GM10248 (cell line): Measurements from ENCODE around the gene HES1.

Source experiments
- CTCF ChIA-PET: fragments of 300-600 bp; sonication (Branson Sonifier 250); formaldehyde crosslinking; extraction: SDS; loops from one replicate; lab custom pipeline; 2021; ENCODE audit warnings: antibody characterized with exemption; lab: Yijun Ruan, JAX
- POLR2A ChIA-PET: fragments of 350-650 bp; sonication (Branson Sonifier 250); formaldehyde crosslinking; extraction: SDS; loops from one replicate; lab custom pipeline; 2020; ENCODE audit warnings: antibody characterized with exemption; lab: Yijun Ruan, JAX
- DNase-seq: peaks from one replicate; pipeline ENCODE4 v3.0.0; 2012; ENCODE audit errors: extremely low spot score
- CTCF ChIP-seq: IDR thresholded peaks from 2 replicates; pipeline ENCODE4 v1.5.1; 2012; ENCODE audit warnings: mild to moderate bottlenecking, low read depth; ENCODE audit errors: extremely low read depth, missing control alignments, control extremely low read depth

HES1 gene

GRCh38 chr3:194109192-194109863 lies 26.6 kb upstream of the HES1 start:
- ChIA-PET POLR2A (interaction anchor here (0.6 kb wide), 1 partner anchor 217 kb away, joined by 4 read pairs; no protein-coding TSS in a partner anchor), CTCF (interaction anchor here (1.0 to 1.5 kb wide), 3 partner anchors 8 to 296 kb away, joined by 3 to 4 read pairs (median 3); no protein-coding TSS in a partner anchor)
- DNase-seq, result no peak
- no peak for TF ChIP-seq CTCF

GRCh38 chr3:194110483-194110882 lies 25.5 kb upstream of the HES1 start:
- ChIA-PET CTCF (interaction anchor here (2.0 to 2.4 kb wide), 2 partner anchors 10 to 20 kb away, joined by 5 to 6 read pairs; no protein-coding TSS in a partner anchor), POLR2A (no interaction called here)
- no peak for TF ChIP-seq CTCF
- no peak for DNase-seq

- DNase-seq, result no peak
- TF ChIP-seq CTCF, result no peak
- ChIA-PET CTCF (interaction anchor here (0.7 to 2.4 kb wide), 5 partner anchors 8 to 205 kb away, joined by 3 to 6 read pairs (median 5); no protein-coding TSS in a partner anchor), POLR2A (no interaction called here)
Measured at GRCh38 chr3:194111336-194111735, 24.6 kb upstream of the HES1 start.

- CTCF ChIA-PET, result interaction anchor here (1.3 to 2.4 kb wide), 4 partner anchors 9 to 189 kb away, joined by 3 to 6 read pairs (median 4); no protein-coding TSS in a partner anchor
- POLR2A ChIA-PET, result no interaction called here
- no peak for DNase-seq
- no peak for TF ChIP-seq CTCF
Measured at GRCh38 chr3:194112120-194113106, 23.5 kb upstream of the HES1 start.

- CTCF ChIA-PET, result interaction anchor here (1.2 kb wide), 1 partner anchor 10 kb away, joined by 3 read pairs; no protein-coding TSS in a partner anchor
- POLR2A ChIA-PET, result no interaction called here
- no peak for DNase-seq
- no peak for TF ChIP-seq CTCF
Measured at GRCh38 chr3:194114123-194114522, 21.8 kb upstream of the HES1 start.
